Measurements from ENCODE around the gene NFAM1. TPM values are rescaled to one million over a fixed set of nuclear protein-coding genes. Genes with fewer than 3 reads are reported as not detected.
A peak's percentile ranks its signal among the peaks of the same experiment; 100 is the strongest.

Gene NFAM1
- total RNA-seq, 6 donors from 2014 or later = 8.7 to 36.7 (median 15.9) TPM

- TF ChIP-seq CTCF (IDR thresholded peaks at IDR 0.05) (no peak), POLR2A (IDR thresholded peaks at IDR 0.05) (no peak), EP300 (IDR thresholded peaks at IDR 0.05) (no peak), POLR2AphosphoS5 (IDR thresholded peaks at IDR 0.05) (no peak)
- DNase-seq (no peak), ATAC-seq (ENCODE audit: low FRiP score in 2 of 2) (peak in 1 of 2 donors; percentile 33)
- H3K4me1 ChIP-seq = peaks cover 0 to 24% (median 2%) of the 10 kb centered on the region in 4 donors
- H3K27me3 ChIP-seq = peaks cover 0 to 3% (median 0%) of the 10 kb centered on the region in 4 donors
- H3K4me3 ChIP-seq = peak overlapping the region in 3 of 4 donors; percentile 46 to 52 (median 46)
- 0% methylated on average over 8 of the region's 97 CpGs; no CpG with 5 or more reads in 1 of the 2 donors for WGBS, 2 donors
- H3K9me3 ChIP-seq = no peaks in the 10 kb centered on the region
- peak overlapping the region in 2 of 4 donors; percentile 37 to 75 for H3K27ac ChIP-seq
- no peaks in the 10 kb centered on the region for H3K36me3 ChIP-seq
These were observed 88.6 kb downstream of the NFAM1 start for GRCh38 chr22:42343531-42344081.

DNA sequence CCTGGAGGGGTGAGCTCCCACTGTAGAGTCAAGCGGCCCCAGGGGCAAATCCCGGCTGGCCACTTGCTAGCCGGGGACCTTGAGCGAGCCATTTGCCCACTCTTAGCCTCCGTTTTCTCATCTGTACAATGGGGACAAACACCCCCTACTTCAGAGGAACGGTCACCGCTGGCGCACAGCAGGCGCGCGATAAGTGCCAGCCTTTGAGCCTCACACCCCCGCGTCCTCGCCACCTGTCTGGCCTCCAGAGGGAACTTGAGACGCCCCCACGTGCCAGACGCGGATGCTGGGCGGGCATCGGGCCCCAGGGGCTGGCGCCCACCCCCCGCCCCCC is 89.1 kb downstream of the NFAM1 start:
- Histone ChIP-seq H3K27ac (peak overlapping the region in 1 of 4 donors; percentile 38), H3K4me1 (peaks cover 0 to 24% (median 2%) of the 10 kb centered on the region in 4 donors), H3K27me3 (peaks cover 0 to 3% (median 0%) of the 10 kb centered on the region in 4 donors), H3K4me3 (peak overlapping the region in 3 of 4 donors; percentile 46 to 52 (median 46)), H3K9me3 (no peaks in the 10 kb centered on the region), H3K36me3 (no peaks in the 10 kb centered on the region)
- ATAC-seq (ENCODE audit: low FRiP score in 2 of 2) (no peak), DNase-seq (peak in 1 of 2 donors; percentile 83)
- 44 to 56% methylated on average over 5 to 8 of the region's 22 CpGs for WGBS, 2 donors
- TF ChIP-seq POLR2A (IDR thresholded peaks at IDR 0.05) (no peak), POLR2AphosphoS5 (IDR thresholded peaks at IDR 0.05) (no peak), EP300 (IDR thresholded peaks at IDR 0.05) (no peak), CTCF (IDR thresholded peaks at IDR 0.05) (no peak)

DNA sequence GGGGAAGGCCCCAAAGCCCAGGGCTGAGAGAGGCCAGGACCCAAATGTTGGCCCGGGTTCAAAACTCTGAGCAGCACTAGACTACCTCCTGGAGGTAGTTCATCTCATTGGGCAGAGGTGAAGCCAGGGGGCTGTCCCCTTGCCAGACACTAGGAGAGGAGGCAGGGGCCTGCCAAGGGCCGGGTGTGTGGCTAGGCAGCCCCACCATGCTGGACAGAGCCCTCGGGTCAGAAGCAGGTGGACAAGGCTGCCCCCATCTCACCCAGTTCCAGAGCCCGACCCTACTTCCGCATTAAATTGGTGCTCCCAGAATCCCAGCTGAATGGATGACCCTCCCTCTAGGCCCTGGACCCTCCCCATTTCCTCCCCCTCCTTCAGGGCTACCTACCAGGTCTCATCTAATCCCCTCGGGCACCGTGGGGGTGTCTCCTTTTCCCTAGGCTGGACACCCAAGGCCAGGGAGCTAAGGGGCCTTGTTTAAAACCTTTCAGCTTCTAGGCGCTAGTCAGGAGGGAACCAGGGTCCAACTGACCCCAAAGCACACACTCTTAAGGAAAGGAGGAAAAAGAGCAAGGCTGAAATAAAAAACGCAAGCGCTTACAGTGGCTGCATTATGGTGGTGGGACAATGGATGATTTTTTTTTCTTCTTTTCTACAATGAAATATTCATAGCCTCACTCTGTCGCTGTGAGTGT is 89.6 kb downstream of the NFAM1 start:
- no peaks in the 10 kb centered on the region for H3K36me3 ChIP-seq
- H3K4me3 ChIP-seq = peak overlapping the region in 3 of 4 donors; percentile 46 to 52 (median 46)
- TF ChIP-seq POLR2AphosphoS5 (IDR thresholded peaks at IDR 0.05) (no peak), CTCF (IDR thresholded peaks at IDR 0.05) (no peak), POLR2A (IDR thresholded peaks at IDR 0.05) (no peak), EP300 (IDR thresholded peaks at IDR 0.05) (no peak)
- H3K27ac ChIP-seq = no peak overlapping the region
- 74 to 78% methylated on average over 11 of the region's 11 CpGs for WGBS, 2 donors
- no peaks in the 10 kb centered on the region for H3K9me3 ChIP-seq
- DNase-seq = no peak
- no peak for ATAC-seq (ENCODE audit: low FRiP score in 2 of 2)
- peaks cover 0 to 3% (median 0%) of the 10 kb centered on the region in 4 donors for H3K27me3 ChIP-seq
- H3K4me1 ChIP-seq = peaks cover 0 to 24% (median 2%) of the 10 kb centered on the region in 4 donors

GRCh38 chr22:42341779-42342178 is 90.4 kb downstream of the NFAM1 start:
- ATAC-seq (ENCODE audit: low FRiP score in 2 of 2) (no peak), DNase-seq (no peak)
- Histone ChIP-seq H3K4me3 (no peak overlapping the region), H3K27me3 (peaks cover 0 to 3% (median 0%) of the 10 kb centered on the region in 4 donors), H3K27ac (no peak overlapping the region), H3K36me3 (no peaks in the 10 kb centered on the region), H3K9me3 (no peaks in the 10 kb centered on the region), H3K4me1 (peaks cover 0 to 24% (median 2%) of the 10 kb centered on the region in 4 donors)
- TF ChIP-seq CTCF (IDR thresholded peaks at IDR 0.05) (no peak), POLR2A (IDR thresholded peaks at IDR 0.05) (no peak), EP300 (IDR thresholded peaks at IDR 0.05) (no peak), POLR2AphosphoS5 (IDR thresholded peaks at IDR 0.05) (no peak)
- WGBS, 2 donors = 88 to 100% methylated on average over 2 to 4 of the region's 4 CpGs
